Measurements from ENCODE around the gene ANO10.
"Not testable (repeated sequence)": the region's sequence is repeated elsewhere in the genome, so short reads cannot be mapped to it uniquely, and the experiment has no call there.

Gene ANO10

DNA sequence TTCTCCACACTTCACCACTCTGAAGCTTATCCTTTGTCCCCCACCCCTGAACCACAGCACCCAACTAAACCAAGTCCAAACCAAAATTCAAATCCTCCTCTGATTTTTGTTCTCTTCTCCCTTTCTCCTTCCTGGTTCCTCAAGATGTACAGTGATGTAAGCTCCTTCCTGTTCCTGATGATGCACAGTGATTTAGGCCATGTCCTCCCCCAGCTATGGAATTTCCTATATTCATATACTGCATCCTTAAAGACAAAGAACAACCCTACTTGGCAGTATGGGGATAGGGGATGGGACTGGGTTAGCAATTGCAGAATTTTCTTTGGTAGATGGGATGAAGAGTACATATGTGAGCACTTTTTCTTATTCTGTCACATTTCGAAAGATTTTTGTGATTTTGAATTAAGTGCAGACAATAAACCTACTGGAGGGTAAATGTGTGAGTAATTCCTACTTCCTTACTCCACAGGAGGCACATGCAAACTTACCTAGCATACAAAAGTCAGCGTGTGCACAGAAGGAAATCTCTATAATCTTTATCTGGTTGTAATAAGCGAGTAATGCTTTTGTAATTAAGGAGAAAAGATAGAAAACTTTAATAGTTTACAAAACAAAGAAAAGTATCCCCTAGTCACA is 125.0 kb downstream of the ANO10 start:
- no peak for TF ChIP-seq SUZ12 (IDR thresholded peaks at IDR 0.05; ENCODE audit: extremely low read depth, insufficient read depth, insufficient read length)
- no peak for TF ChIP-seq YY1 (IDR thresholded peaks at IDR 0.05; ENCODE audit: insufficient read depth, insufficient read length)
- no peak for TF ChIP-seq ZNF274 (IDR thresholded peaks at IDR 0.05; ENCODE audit: low read depth, low read length)
- Histone ChIP-seq H3K27me3 (ENCODE audit: insufficient read depth, insufficient read length) (no peaks in the 10 kb centered on the region), H3K36me3 (ENCODE audit: insufficient read depth, insufficient read length, low read length) (no peaks in the 10 kb centered on the region), H3K9me3 (ENCODE audit: insufficient read depth, low read length) (no peaks in the 10 kb centered on the region; the same call in 1 of the 2 replicates), H3K4me1 (ENCODE audit: insufficient read depth, insufficient read length) (no peaks in the 10 kb centered on the region), H3K4me3 (ENCODE audit: insufficient read length, low read depth) (no peak overlapping the region), H3K9ac (ENCODE audit: insufficient read length, low read depth) (no peak overlapping the region)
- DNase-seq (ENCODE audit: low read depth, low spot score): no peak

DNA sequence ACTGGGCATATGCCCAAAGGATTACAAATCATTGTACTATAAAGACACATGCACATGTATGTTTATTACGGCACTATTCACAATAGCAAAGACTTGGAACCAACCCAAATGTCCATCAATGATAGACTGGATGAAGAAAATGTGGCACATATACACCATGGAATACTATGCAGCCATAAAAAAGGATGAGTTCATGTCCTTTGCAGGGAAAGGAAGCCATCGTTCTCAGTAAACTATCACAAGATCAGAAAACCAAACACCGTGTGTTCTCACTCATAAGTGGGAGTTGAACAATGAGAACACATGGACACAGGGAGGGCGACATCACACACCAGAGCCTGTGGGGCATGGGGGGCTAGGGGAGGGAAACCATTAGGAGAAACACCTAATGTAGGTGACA is 128.9 kb downstream of the ANO10 start:
- H3K36me3 ChIP-seq (ENCODE audit: insufficient read depth, insufficient read length, low read length); DNase-seq (ENCODE audit: low read depth, low spot score); H3K27me3 ChIP-seq (ENCODE audit: insufficient read depth, insufficient read length); H3K4me1 ChIP-seq (ENCODE audit: insufficient read depth, insufficient read length); H3K4me3 ChIP-seq (ENCODE audit: insufficient read length, low read depth); H3K9me3 ChIP-seq (ENCODE audit: insufficient read depth, low read length); H3K9ac ChIP-seq (ENCODE audit: insufficient read length, low read depth): not testable (repeated sequence)

DNA sequence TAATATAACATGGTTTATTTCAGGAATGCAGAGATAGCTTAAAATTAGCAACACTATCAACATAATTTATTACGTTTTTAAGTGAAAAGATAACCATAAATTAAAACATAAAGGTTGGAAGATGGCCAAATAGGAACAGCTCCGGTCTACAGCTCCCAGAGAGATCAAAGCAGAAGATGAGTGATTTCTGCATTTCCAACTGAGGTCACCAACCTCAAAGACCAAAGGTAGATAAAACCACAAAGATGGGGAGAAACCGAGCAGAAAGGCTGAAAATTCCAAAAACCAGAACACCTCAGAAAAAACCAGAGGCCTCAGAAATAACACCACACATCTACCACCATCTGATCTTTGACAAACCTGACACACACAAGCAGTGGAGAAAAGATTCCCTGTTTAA is 130.0 kb downstream of the ANO10 start:
- H3K9ac ChIP-seq (ENCODE audit: insufficient read length, low read depth); H3K9me3 ChIP-seq (ENCODE audit: insufficient read depth, low read length); H3K4me3 ChIP-seq (ENCODE audit: insufficient read length, low read depth); DNase-seq (ENCODE audit: low read depth, low spot score); H3K27me3 ChIP-seq (ENCODE audit: insufficient read depth, insufficient read length); H3K36me3 ChIP-seq (ENCODE audit: insufficient read depth, insufficient read length, low read length); H3K4me1 ChIP-seq (ENCODE audit: insufficient read depth, insufficient read length): not testable (repeated sequence)

DNA sequence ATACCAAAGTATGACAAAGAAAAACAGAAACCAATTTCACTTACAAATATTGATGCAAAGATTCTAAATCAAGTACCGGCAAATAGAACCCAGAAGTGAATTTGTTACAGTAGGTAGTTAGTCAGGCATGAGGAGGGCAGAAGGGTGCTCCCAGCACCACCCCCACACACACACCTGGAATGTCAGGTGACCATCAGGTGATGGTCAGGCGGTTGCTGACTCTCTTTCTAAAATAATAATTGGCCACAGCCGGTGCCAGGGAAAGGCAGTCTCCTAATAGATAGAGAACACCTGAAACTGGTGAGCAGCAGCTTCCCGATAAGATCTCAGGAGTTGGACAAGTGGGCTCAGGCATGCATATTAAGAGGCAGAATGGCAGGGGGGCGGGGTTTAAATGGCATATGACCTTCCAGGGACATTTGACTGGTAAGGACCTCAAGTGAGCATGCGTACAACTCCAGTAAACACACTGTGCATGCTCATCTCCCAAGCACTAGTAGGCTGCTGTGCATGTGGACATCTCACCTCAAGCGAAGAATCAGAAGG is 131.1 kb downstream of the ANO10 start:
- DNase-seq (ENCODE audit: low read depth, low spot score): no peak
- Histone ChIP-seq H3K36me3 (ENCODE audit: insufficient read depth, insufficient read length, low read length) (no peaks in the 10 kb centered on the region), H3K9ac (ENCODE audit: insufficient read length, low read depth) (no peak overlapping the region), H3K27me3 (ENCODE audit: insufficient read depth, insufficient read length) (no peaks in the 10 kb centered on the region), H3K4me3 (ENCODE audit: insufficient read length, low read depth) (no peak overlapping the region), H3K9me3 (ENCODE audit: insufficient read depth, low read length) (peaks cover under 1% of the 10 kb centered on the region; the same call in 1 of the 2 replicates), H3K4me1 (ENCODE audit: insufficient read depth, insufficient read length) (no peaks in the 10 kb centered on the region)
- TF ChIP-seq SUZ12 (IDR thresholded peaks at IDR 0.05; ENCODE audit: extremely low read depth, insufficient read depth, insufficient read length): no peak
- TF ChIP-seq YY1 (IDR thresholded peaks at IDR 0.05; ENCODE audit: insufficient read depth, insufficient read length): no peak
- no peak for TF ChIP-seq ZNF274 (IDR thresholded peaks at IDR 0.05; ENCODE audit: low read depth, low read length)

DNA sequence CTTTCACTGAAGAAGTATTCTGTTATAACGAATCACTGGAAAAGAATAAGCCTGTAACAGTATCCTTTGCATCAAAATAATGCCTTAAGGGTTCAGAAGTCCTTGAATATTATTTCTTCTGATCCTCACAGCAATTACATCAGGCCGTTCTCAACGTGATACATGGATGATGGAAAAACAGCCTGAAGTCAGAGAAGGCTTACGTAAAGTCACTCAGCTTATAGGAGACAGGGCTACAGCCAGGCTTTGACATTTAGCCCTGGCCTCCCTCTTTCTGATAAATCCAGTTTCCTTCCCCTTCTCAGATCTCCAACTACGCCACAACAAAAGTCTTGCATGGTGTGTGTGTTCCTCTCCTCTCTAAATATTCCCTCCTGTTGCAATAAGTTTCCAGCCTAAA is 131.9 kb downstream of the ANO10 start:
- Histone ChIP-seq H3K36me3 (ENCODE audit: insufficient read depth, insufficient read length, low read length) (peaks cover 2% of the 10 kb centered on the region), H3K4me1 (ENCODE audit: insufficient read depth, insufficient read length) (peaks cover 6% of the 10 kb centered on the region), H3K9ac (ENCODE audit: insufficient read length, low read depth) (no peak overlapping the region), H3K27me3 (ENCODE audit: insufficient read depth, insufficient read length) (no peaks in the 10 kb centered on the region), H3K9me3 (ENCODE audit: insufficient read depth, low read length) (peaks cover 9% of the 10 kb centered on the region; the same call in 1 of the 2 replicates), H3K4me3 (ENCODE audit: insufficient read length, low read depth) (no peak overlapping the region)
- DNase-seq (ENCODE audit: low read depth, low spot score): no peak
- no peak for TF ChIP-seq SUZ12 (IDR thresholded peaks at IDR 0.05; ENCODE audit: extremely low read depth, insufficient read depth, insufficient read length)
- TF ChIP-seq ZNF274 (IDR thresholded peaks at IDR 0.05; ENCODE audit: low read depth, low read length): no peak
- TF ChIP-seq YY1 (IDR thresholded peaks at IDR 0.05; ENCODE audit: insufficient read depth, insufficient read length): no peak

DNA sequence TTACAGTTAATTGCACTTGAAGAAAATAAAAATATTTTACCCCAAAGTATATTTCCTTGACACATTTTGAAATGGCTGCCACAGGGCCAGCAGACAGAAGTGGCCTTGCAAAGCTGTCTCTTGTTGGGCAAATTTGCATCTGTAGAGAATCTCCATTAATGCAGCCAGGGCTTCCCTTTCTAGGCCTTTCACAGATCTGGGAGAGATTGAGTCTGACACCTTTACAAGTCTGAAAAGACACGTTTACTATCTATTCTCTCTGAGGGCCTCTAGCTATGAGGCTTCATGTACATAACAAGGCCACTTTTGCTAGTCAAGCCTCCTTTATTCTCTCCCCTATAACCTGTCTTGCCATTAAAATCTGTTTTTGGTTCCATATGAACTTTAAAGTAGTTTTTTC is 135.9 kb downstream of the ANO10 start:
- DNase-seq (ENCODE audit: low read depth, low spot score): peak; percentile 46
- H3K9me3 ChIP-seq (ENCODE audit: insufficient read depth, low read length): peaks cover 39% of the 10 kb centered on the region; the same call in 1 of the 2 replicates
- H3K4me1 ChIP-seq (ENCODE audit: insufficient read depth, insufficient read length): peaks cover 11% of the 10 kb centered on the region
- H3K27me3 ChIP-seq (ENCODE audit: insufficient read depth, insufficient read length): no peaks in the 10 kb centered on the region
- no peak for TF ChIP-seq SUZ12 (IDR thresholded peaks at IDR 0.05; ENCODE audit: extremely low read depth, insufficient read depth, insufficient read length)
- TF ChIP-seq ZNF274 (IDR thresholded peaks at IDR 0.05; ENCODE audit: low read depth, low read length): no peak
- TF ChIP-seq YY1 (IDR thresholded peaks at IDR 0.05; ENCODE audit: insufficient read depth, insufficient read length): no peak
- H3K4me3 ChIP-seq (ENCODE audit: insufficient read length, low read depth): no peak overlapping the region
- no peak overlapping the region for H3K9ac ChIP-seq (ENCODE audit: insufficient read length, low read depth)
- peaks cover 4% of the 10 kb centered on the region for H3K36me3 ChIP-seq (ENCODE audit: insufficient read depth, insufficient read length, low read length)

DNA sequence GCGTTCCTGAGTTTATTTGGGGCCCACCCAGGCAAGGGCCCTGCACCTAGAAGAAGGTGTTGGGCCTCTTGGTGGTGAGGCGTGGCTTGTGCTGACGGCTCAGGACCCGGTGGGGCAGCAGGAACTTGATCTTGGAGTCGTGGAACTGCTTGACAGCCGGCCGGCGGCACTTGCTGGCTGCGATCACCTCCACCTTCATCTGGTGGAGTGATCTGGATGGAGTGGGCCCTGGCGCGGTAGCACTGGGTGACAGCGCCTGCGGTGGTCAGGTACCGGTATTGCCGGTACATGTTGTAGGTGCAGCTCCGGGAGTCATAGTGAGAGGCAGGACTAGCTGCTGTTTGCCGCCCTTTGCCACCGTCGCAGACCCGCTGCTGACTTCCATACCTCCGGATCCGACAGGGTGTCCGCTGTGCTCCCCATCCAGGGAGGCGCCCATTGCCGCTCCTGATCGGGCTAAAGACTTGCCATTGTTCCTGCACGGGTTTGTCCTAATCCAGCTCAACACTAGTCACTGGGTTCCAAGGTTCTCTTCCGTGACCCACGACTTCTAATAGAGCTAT is 136.8 kb downstream of the ANO10 start:
- H3K9me3 ChIP-seq (ENCODE audit: insufficient read depth, low read length): peaks cover 48% of the 10 kb centered on the region; the same call in 1 of the 2 replicates
- DNase-seq (ENCODE audit: low read depth, low spot score): no peak
- no peak for TF ChIP-seq ZNF274 (IDR thresholded peaks at IDR 0.05; ENCODE audit: low read depth, low read length)
- no peak for TF ChIP-seq SUZ12 (IDR thresholded peaks at IDR 0.05; ENCODE audit: extremely low read depth, insufficient read depth, insufficient read length)
- TF ChIP-seq YY1 (IDR thresholded peaks at IDR 0.05; ENCODE audit: insufficient read depth, insufficient read length): no peak

More for the DNA sequence above, 136.8 kb downstream of the ANO10 start:
- H3K36me3 ChIP-seq (ENCODE audit: insufficient read depth, insufficient read length, low read length): peaks cover 4% of the 10 kb centered on the region
- H3K9ac ChIP-seq (ENCODE audit: insufficient read length, low read depth): no peak overlapping the region
- no peaks in the 10 kb centered on the region for H3K27me3 ChIP-seq (ENCODE audit: insufficient read depth, insufficient read length)
- no peak overlapping the region for H3K4me3 ChIP-seq (ENCODE audit: insufficient read length, low read depth)
- H3K4me1 ChIP-seq (ENCODE audit: insufficient read depth, insufficient read length): peaks cover 11% of the 10 kb centered on the region

Measured in NT2/D1 (cell line).